ENCODE data around the gene COMMD1.

The COMMD1 gene

GRCh38 chr2:62042400-62042799, 136.9 kb downstream of the COMMD1 start:
- no peak overlapping the region for H3K4me3 ChIP-seq (ENCODE audit: low read depth, low read length)
- TF ChIP-seq, protein P1, sequence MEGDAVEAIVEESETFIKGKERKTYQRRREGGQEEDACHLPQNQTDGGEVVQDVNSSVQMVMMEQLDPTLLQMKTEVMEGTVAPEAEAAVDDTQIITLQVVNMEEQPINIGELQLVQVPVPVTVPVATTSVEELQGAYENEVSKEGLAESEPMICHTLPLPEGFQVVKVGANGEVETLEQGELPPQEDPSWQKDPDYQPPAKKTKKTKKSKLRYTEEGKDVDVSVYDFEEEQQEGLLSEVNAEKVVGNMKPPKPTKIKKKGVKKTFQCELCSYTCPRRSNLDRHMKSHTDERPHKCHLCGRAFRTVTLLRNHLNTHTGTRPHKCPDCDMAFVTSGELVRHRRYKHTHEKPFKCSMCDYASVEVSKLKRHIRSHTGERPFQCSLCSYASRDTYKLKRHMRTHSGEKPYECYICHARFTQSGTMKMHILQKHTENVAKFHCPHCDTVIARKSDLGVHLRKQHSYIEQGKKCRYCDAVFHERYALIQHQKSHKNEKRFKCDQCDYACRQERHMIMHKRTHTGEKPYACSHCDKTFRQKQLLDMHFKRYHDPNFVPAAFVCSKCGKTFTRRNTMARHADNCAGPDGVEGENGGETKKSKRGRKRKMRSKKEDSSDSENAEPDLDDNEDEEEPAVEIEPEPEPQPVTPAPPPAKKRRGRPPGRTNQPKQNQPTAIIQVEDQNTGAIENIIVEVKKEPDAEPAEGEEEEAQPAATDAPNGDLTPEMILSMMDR (IDR thresholded peaks at IDR 0.05; ENCODE audit: borderline replicate concordance, insufficient read depth, low read depth, low read length), result no peak

GRCh38 chr2:62042944-62043343, 137.5 kb downstream of the COMMD1 start:
- TF ChIP-seq, protein P1 (IDR thresholded peaks at IDR 0.05; ENCODE audit: borderline replicate concordance, insufficient read depth, low read depth, low read length), result no peak
- H3K4me3 ChIP-seq (ENCODE audit: low read depth, low read length), result no peak overlapping the region

DNA sequence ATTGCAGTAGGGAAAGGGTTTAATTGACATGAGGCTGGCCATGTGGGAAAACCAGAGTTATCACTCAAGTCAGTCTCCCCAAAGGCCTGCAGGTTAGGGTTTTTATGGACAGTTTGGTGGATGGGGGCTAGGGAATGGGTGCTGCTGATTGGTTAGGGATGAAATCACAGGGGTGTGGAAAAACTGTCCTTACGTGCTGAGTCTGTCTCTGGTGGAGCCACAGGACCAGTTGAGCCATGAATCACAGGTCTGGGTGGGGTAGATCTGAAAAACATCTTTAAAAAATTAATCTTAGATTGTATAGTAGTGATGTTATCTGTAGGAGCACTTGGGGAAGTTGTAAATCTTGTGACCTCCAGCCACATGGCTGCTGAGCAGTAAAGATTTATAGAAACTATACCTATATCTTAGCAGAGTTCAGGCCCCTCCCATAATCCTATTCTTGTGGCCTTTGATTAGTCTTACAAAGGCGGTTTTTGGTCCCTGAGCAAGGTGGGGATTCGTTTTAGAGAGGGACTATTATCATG, 139.6 kb downstream of the COMMD1 start:
- TF ChIP-seq, protein P1 (IDR thresholded peaks at IDR 0.05; ENCODE audit: borderline replicate concordance, insufficient read depth, low read depth, low read length), result no peak
- H3K4me3 ChIP-seq (ENCODE audit: low read depth, low read length), result no peak overlapping the region

DNA sequence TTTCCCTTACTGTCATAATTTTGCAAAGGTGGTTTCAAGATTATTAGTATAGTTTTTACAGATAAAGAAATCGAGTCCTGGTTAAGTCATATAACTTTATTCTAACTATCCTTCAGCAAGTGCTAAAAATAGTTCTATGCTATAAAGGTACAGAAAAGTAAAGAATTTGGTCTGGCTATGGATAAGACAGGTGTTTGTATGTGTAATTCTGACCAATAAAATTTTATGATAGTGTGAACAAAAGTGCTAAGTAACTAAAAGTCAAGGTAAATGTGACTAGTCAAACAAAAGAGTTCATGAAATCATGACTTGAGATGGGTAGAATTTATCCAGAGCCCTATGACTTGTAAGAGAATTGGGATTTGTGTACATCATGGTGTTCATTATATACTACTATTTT, 140.7 kb downstream of the COMMD1 start:
- H3K4me3 ChIP-seq (ENCODE audit: low read depth, low read length), result no peak overlapping the region
- TF ChIP-seq, protein P1 (IDR thresholded peaks at IDR 0.05; ENCODE audit: borderline replicate concordance, insufficient read depth, low read depth, low read length), result no peak

DNA sequence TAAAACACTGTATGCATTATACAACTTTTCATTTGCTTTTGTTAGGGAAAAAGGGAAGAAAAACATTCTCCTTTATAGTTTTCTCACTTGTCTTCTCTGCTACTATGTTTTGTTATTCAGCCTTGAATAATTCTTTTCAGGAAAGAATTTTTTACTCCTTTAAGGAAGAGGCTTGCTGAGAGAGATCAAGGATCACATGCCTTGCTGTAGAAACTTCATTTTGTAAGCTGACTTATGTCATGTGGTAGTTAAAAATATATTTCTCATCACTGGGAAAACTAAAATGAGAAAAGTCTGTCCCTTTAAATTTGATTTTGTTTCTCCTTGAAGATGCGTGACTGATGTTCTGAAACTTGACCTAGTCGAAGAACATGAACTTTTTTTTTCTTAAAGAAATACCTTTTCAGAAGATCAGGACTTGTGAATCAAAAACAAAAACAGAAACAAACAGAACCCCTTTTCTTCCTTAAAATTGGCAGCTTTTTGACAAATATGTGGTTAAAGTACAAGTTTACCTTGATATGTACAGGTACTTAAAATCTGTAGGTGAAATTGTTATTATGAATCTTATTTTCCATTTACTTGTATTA, 145.1 kb downstream of the COMMD1 start:
- no peak overlapping the region for H3K4me3 ChIP-seq (ENCODE audit: low read depth, low read length)
- TF ChIP-seq, protein P1 (IDR thresholded peaks at IDR 0.05; ENCODE audit: borderline replicate concordance, insufficient read depth, low read depth, low read length), result no peak

DNA sequence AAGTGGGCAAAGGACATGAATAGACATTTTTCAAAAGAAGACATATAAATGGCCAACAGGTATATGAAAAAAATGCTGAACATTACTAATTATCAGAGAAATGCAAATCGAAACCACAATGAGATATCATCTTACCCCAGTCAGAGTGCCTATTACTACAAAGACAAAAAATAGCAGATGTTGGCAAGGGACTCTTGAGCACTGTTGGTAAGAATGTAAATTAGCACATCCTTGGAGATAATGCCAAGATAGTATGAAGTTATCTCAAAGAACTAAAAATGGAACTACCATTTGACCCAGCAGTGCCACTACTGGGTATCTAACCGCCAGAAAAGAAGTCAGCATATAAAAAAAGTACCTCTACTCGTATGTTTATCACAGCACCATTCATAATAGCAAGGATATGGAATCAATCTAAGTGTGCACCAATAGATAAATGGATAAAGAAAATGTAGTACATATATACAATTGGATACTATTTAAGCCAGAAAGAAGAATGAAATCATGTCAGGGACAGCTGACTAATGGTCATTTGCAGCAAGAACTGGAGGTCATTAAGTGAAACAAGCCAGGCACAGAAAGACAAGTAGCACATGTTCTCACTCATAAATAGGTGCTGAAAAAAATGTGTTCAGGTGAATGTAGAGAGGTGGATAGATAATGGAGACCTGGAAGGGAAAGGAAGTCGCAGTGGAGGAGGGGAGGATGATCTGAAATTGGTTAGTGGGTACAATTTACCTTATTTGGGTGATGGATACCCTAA, 148.7 kb downstream of the COMMD1 start:
- no peak overlapping the region for H3K4me3 ChIP-seq (ENCODE audit: low read depth, low read length)
- TF ChIP-seq, protein P1 (IDR thresholded peaks at IDR 0.05; ENCODE audit: borderline replicate concordance, insufficient read depth, low read depth, low read length), result no peak

All from GM12875 (cell line).